IMR-90 (cell line): ENCODE measurements around the gene MSMO1. TPM values are rescaled to one million over a fixed set of nuclear protein-coding genes. Genes with fewer than 3 reads are reported as not detected.

Experiments used
- ATAC-seq: fragments of 200-7000 bp; cut with Tn5 transposase; 2 replicates; pipeline ENCODE4 v1.9.1; 2020; ENCODE audit warnings: low read depth, mild to moderate bottlenecking, moderate library complexity
- BruUV-seq: library from RNA; stranded (reverse); fragments of 400-500 nt; replicated peaks from 2 replicates; lab custom pipeline; 2021; lab: Mats Ljungman, UMichigan
- CTCF ChIA-PET: fragments of 300-600 bp; formaldehyde crosslinking; extraction: SDS; loops from one replicate; lab custom pipeline; 2021; ENCODE audit warnings: antibody characterized with exemption; lab: Yijun Ruan, JAX
- POLR2A ChIA-PET: fragments of 300-600 bp; sonication (Branson Sonifier 250); formaldehyde crosslinking; loops from one replicate; lab custom pipeline; 2022; ENCODE audit warnings: antibody characterized with exemption; ENCODE audit not compliant: unreplicated experiment; lab: Charles Lee
- DNase-seq: peaks from one replicate; pipeline ENCODE4 v3.0.0; 2013
- H2AFZ ChIP-seq: replicated peaks from 2 replicates; pipeline ENCODE3; 2013; ENCODE audit warnings: low read length, mild to moderate bottlenecking; ENCODE audit not compliant: poor library complexity
- H2AK5ac ChIP-seq: 2 replicates; pipeline ENCODE4 v1.6.1; 2013; ENCODE audit warnings: low read depth, low read length, inconsistent platforms
- H2AK9ac ChIP-seq: replicated peaks from 2 replicates; pipeline ENCODE3; 2013; ENCODE audit warnings: mild to moderate bottlenecking, low read depth, low read length, moderate library complexity; ENCODE audit not compliant: poor library complexity
- H2BK120ac ChIP-seq: 2 replicates; pipeline ENCODE4 v1.6.1; 2013; ENCODE audit warnings: low read depth, low read length, inconsistent platforms
- H2BK15ac ChIP-seq: 3 replicates; pipeline ENCODE4 v1.6.1; 2013; ENCODE audit warnings: low read depth, low read length, inconsistent platforms
- H2BK20ac ChIP-seq: 2 replicates; pipeline ENCODE4 v1.6.1; 2013; ENCODE audit warnings: low read depth, mild to moderate bottlenecking, inconsistent platforms, low read length, moderate library complexity
- H2BK5ac ChIP-seq: 2 replicates; pipeline ENCODE4 v1.6.1; 2013; ENCODE audit warnings: mild to moderate bottlenecking, low read depth, low read length, inconsistent platforms; ENCODE audit not compliant: poor library complexity, severe bottlenecking
- H3K14ac ChIP-seq: replicated peaks from 2 replicates; pipeline ENCODE4 v1.6.1; 2013; ENCODE audit warnings: low read depth, low read length, inconsistent platforms
- H3K18ac ChIP-seq: 2 replicates; pipeline ENCODE4 v1.6.1; 2013; ENCODE audit warnings: low read depth, low read length, control low read depth
- H3K23ac ChIP-seq: 2 replicates; pipeline ENCODE4 v1.6.1; 2013; ENCODE audit warnings: low read depth, low read length, inconsistent platforms
- H3K27ac ChIP-seq: 2 replicates; pipeline ENCODE4 v1.5.1; 2013; ENCODE audit warnings: mild to moderate bottlenecking, control low read depth, low read length; ENCODE audit not compliant: insufficient read depth
- H3K27me3 ChIP-seq: 2 replicates; pipeline ENCODE4 v1.6.1; 2013; ENCODE audit warnings: low read length; ENCODE audit not compliant: control insufficient read depth, insufficient read depth
- H3K36me3 ChIP-seq: 2 replicates; pipeline ENCODE4 v1.6.1; 2013; ENCODE audit warnings: low read length, mixed read lengths; ENCODE audit not compliant: control insufficient read depth, insufficient read depth
- H3K4ac ChIP-seq: 2 replicates; pipeline ENCODE4 v1.6.1; 2013; ENCODE audit warnings: low read depth, low read length, inconsistent platforms
- H3K4me1 ChIP-seq: 2 replicates; pipeline ENCODE4 v1.6.1; 2013; ENCODE audit warnings: low read length, mixed read lengths; ENCODE audit not compliant: control insufficient read depth, insufficient read depth
- H3K4me2 ChIP-seq: 2 replicates; pipeline ENCODE4 v1.6.1; 2013; ENCODE audit warnings: low read depth, mild to moderate bottlenecking, control low read depth, low read length, moderate library complexity
- H3K4me3 ChIP-seq: 2 replicates; pipeline ENCODE4 v1.5.1; 2013; ENCODE audit warnings: low read depth, mild to moderate bottlenecking, control low read depth, low read length, moderate library complexity; ENCODE audit not compliant: insufficient read depth
- H3K56ac ChIP-seq: 2 replicates; pipeline ENCODE4 v1.6.1; 2013; ENCODE audit warnings: low read length, inconsistent platforms; ENCODE audit not compliant: insufficient read depth; ENCODE audit errors: extremely low read depth
- H3K79me1 ChIP-seq, 2 experiments: 2 replicates each; pipeline ENCODE4 v1.6.1; 2013; ENCODE audit warnings: low read length in 2 of 2, inconsistent platforms in 1 of 2, low read depth in 1 of 2
- H3K9ac ChIP-seq: 2 replicates; pipeline ENCODE4 v1.6.1; 2013; ENCODE audit warnings: low read depth, low read length, control low read depth
- H3K9me1 ChIP-seq: 2 replicates; pipeline ENCODE4 v1.6.1; 2013; ENCODE audit warnings: low read length, inconsistent platforms; ENCODE audit not compliant: insufficient read depth
- H3K9me3 ChIP-seq: 2 replicates; pipeline ENCODE4 v1.6.1; 2013; ENCODE audit warnings: low read length; ENCODE audit not compliant: control insufficient read depth, insufficient read depth
- H4K20me1 ChIP-seq: 2 replicates; pipeline ENCODE4 v1.6.1; 2013; ENCODE audit warnings: low read length, inconsistent platforms; ENCODE audit not compliant: insufficient read depth
- H4K5ac ChIP-seq: 2 replicates; pipeline ENCODE4 v1.6.1; 2013; ENCODE audit warnings: mild to moderate bottlenecking, low read depth, low read length, control low read depth
- H4K8ac ChIP-seq, 2 experiments: 2 replicates each; pipeline ENCODE4 v1.6.1; 2013; ENCODE audit warnings: low read depth in 2 of 2, low read length in 2 of 2, control low read depth in 1 of 2, inconsistent platforms in 1 of 2
- H4K91ac ChIP-seq: 2 replicates; pipeline ENCODE4 v1.6.1; 2013; ENCODE audit warnings: low read depth, low read length, inconsistent platforms; ENCODE audit not compliant: insufficient read depth
- CHD1 ChIP-seq: IDR thresholded peaks from 2 replicates; pipeline ENCODE4 v1.6.1; 2012; ENCODE audit warnings: low read depth, low read length, improper control_type of control experiment
- FOS ChIP-seq: fragments of 150-350 bp; IDR thresholded peaks from 2 replicates; pipeline ENCODE4 v1.6.1; 2016; ENCODE audit warnings: low read depth, low read length
- MXI1 ChIP-seq: IDR thresholded peaks from 2 replicates; pipeline ENCODE4 v1.6.1; 2012; ENCODE audit warnings: low read depth, mild to moderate bottlenecking, low read length, moderate library complexity, borderline replicate concordance
- NFE2L2 ChIP-seq: fragments of 150-350 bp; IDR thresholded peaks from 2 replicates; pipeline ENCODE4 v1.6.1; 2016; ENCODE audit warnings: low read depth, mild to moderate bottlenecking, low read length
- POLR2A ChIP-seq: IDR thresholded peaks from 2 replicates; pipeline ENCODE4 v1.6.1; 2012; ENCODE audit warnings: mild to moderate bottlenecking, low read depth, low read length
- RAD21 ChIP-seq: IDR thresholded peaks from 2 replicates; pipeline ENCODE4 v1.6.1; 2012; ENCODE audit warnings: low read length, improper control_type of control experiment
- RCOR1 ChIP-seq: IDR thresholded peaks from 2 replicates; pipeline ENCODE4 v1.6.1; 2012; ENCODE audit warnings: mild to moderate bottlenecking, low read length, improper control_type of control experiment; ENCODE audit not compliant: insufficient replicate concordance
- RFX5 ChIP-seq: IDR thresholded peaks from 2 replicates; pipeline ENCODE4 v1.8.0; 2012; ENCODE audit warnings: low read depth, mild to moderate bottlenecking, low read length, moderate library complexity
- WGBS, 2 experiments: methylation state at CpG; one replicate each; pipeline versions ENCODE4 v1.1.5 to v1.1.7; 2013; ENCODE audit warnings: missing lambda C conversion rate in 2 of 2; ENCODE audit not compliant: insufficient read length in 1 of 2; ENCODE audit errors: extremely low coverage in 2 of 2; 5-methylcytosine and 5-hydroxymethylcytosine counted together
- dilution Hi-C: fragments of 300-500 bp; cut with HindIII; formaldehyde crosslinking; loops from one replicate; pipeline ENCODE4 v1.14.3; 2018; ENCODE audit warnings: low sequenced_read_pairs; ENCODE audit not compliant: unreplicated experiment
- in situ Hi-C: fragments of 300-500 bp; cut with MboI; formaldehyde crosslinking; loops from 3 replicates; pipeline ENCODE4 v1.14.3; 2019; ENCODE audit warnings: low sequenced_read_pairs, inconsistent platforms, mixed read lengths
- intact Hi-C: fragments of 100-400 bp; cut with micrococcal nuclease; formaldehyde crosslinking; loops from 2 replicates; pipeline ENCODE4 v1.10.0; 2022
- polyA plus RNA-seq, 3 experiments: library from polyadenylated mRNA; depleted of rRNA; stranded (reverse); fragments of >200 nt; gene quantifications; 2 replicates each; pipeline ENCODE4 v1.2.3, GENCODE V29; 2012; ENCODE audit warnings: low replicate concordance in 1 of 3
- total RNA-seq: library from RNA; depleted of rRNA; stranded (reverse); fragments of >200 nt; gene quantifications from 2 replicates; pipeline ENCODE4 v1.2.3, GENCODE V29; 2012
- TF ChIP-seq, protein P1 (sequence below): fragments of 150-350 bp; IDR thresholded peaks from 2 replicates; pipeline ENCODE4 v1.6.1; 2017; ENCODE audit warnings: mild to moderate bottlenecking, antibody characterized with exemption, low read length, low read depth
- TF ChIP-seq, protein P2 (sequence below): fragments of 150-350 bp; IDR thresholded peaks from 2 replicates; pipeline ENCODE4 v1.6.1; 2016; ENCODE audit warnings: low read depth, mild to moderate bottlenecking, low read length, moderate library complexity, borderline replicate concordance
- TF ChIP-seq, protein P3 (sequence below): conservative IDR thresholded peaks from 2 replicates; pipeline ENCODE4 v1.5.1; 2012; ENCODE audit warnings: mild to moderate bottlenecking, low read depth, low read length, improper control_type of control experiment

The MSMO1 gene
- total and polyA plus RNA-seq, 2 of the 4 experiments (the other 2 are of a cell fraction) = 40.1 to 42.1 TPM

DNA sequence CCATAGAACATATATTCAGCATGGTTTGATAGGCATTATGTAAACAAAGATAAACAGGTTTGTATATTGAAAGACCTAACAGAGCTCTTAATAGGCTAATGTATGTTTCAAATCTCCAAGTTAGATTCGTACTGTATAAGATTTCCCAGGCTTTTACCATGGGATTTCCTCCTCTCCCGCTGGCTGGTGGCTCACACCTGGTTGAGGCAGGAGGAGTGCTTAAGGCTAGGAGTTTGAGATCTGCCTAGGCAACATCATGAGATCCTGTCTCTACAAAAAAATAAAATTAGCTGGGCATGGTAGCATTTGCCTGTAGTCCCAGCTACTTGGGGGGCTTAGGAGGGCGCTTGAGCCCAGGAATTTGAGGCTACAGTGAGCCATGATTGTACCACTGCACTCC lies 56.7 kb downstream of the MSMO1 start:
- WGBS, 2 experiments = no CpG with 5 or more reads among the region's 3 CpGs
- H3K14ac ChIP-seq = no peak overlapping the region
- H3K9me1 ChIP-seq = no peaks in the 10 kb centered on the region
- intact Hi-C loops (no loop called here), dilution Hi-C loops (no loop called here), in situ Hi-C loops (no loop called here)
- H3K4me1 ChIP-seq = no peaks in the 10 kb centered on the region
- no peak overlapping the region for H3K56ac ChIP-seq
- H3K9ac ChIP-seq = no peak overlapping the region
- H3K4ac ChIP-seq = no peak overlapping the region
- no peak overlapping the region for H2BK20ac ChIP-seq
- no peak overlapping the region for H2BK15ac ChIP-seq
- H2BK120ac ChIP-seq = no peak overlapping the region
- no peak overlapping the region for H4K91ac ChIP-seq
- no peak overlapping the region for H3K4me3 ChIP-seq
- H4K20me1 ChIP-seq = no peaks in the 10 kb centered on the region
- H3K9me3 ChIP-seq = no peaks in the 10 kb centered on the region
- POLR2A ChIA-PET = no interaction called here
- H3K36me3 ChIP-seq = no peaks in the 10 kb centered on the region
- TF ChIP-seq FOS (no peak), RCOR1 (no peak), NFE2L2 (no peak), RAD21 (no peak), RFX5 (no peak), POLR2A (no peak), MXI1 (no peak), CHD1 (no peak)
- TF ChIP-seq, protein P1, sequence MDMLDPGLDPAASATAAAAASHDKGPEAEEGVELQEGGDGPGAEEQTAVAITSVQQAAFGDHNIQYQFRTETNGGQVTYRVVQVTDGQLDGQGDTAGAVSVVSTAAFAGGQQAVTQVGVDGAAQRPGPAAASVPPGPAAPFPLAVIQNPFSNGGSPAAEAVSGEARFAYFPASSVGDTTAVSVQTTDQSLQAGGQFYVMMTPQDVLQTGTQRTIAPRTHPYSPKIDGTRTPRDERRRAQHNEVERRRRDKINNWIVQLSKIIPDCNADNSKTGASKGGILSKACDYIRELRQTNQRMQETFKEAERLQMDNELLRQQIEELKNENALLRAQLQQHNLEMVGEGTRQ = no peak
- TF ChIP-seq, protein P2, sequence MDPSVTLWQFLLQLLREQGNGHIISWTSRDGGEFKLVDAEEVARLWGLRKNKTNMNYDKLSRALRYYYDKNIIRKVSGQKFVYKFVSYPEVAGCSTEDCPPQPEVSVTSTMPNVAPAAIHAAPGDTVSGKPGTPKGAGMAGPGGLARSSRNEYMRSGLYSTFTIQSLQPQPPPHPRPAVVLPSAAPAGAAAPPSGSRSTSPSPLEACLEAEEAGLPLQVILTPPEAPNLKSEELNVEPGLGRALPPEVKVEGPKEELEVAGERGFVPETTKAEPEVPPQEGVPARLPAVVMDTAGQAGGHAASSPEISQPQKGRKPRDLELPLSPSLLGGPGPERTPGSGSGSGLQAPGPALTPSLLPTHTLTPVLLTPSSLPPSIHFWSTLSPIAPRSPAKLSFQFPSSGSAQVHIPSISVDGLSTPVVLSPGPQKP = no peak
- TF ChIP-seq, protein P3, sequence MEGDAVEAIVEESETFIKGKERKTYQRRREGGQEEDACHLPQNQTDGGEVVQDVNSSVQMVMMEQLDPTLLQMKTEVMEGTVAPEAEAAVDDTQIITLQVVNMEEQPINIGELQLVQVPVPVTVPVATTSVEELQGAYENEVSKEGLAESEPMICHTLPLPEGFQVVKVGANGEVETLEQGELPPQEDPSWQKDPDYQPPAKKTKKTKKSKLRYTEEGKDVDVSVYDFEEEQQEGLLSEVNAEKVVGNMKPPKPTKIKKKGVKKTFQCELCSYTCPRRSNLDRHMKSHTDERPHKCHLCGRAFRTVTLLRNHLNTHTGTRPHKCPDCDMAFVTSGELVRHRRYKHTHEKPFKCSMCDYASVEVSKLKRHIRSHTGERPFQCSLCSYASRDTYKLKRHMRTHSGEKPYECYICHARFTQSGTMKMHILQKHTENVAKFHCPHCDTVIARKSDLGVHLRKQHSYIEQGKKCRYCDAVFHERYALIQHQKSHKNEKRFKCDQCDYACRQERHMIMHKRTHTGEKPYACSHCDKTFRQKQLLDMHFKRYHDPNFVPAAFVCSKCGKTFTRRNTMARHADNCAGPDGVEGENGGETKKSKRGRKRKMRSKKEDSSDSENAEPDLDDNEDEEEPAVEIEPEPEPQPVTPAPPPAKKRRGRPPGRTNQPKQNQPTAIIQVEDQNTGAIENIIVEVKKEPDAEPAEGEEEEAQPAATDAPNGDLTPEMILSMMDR = no peak
- BruUV-seq = no TSS peak
- DNase-seq (no peak), ATAC-seq (no peak)
- H2AK9ac ChIP-seq = no peak overlapping the region
- no peak overlapping the region for H3K18ac ChIP-seq
- no peak overlapping the region for H3K23ac ChIP-seq
- no peak overlapping the region for H2AK5ac ChIP-seq
- H3K79me1 ChIP-seq = no peaks in the 10 kb centered on the region
- peaks cover 2% of the 10 kb centered on the region; the same call in 1 of the 2 replicates for H3K27me3 ChIP-seq
- no peak overlapping the region for H2AFZ ChIP-seq
- CTCF ChIA-PET = interaction anchor here (0.5 to 1.3 kb wide), 2 partner anchors 18 to 281 kb away, joined by 3 read pairs; no protein-coding TSS in a partner anchor
- H4K8ac ChIP-seq = no peak overlapping the region
- H3K4me2 ChIP-seq = no peak overlapping the region
- no peak overlapping the region for H3K27ac ChIP-seq
- H2BK5ac ChIP-seq = no peak overlapping the region
- no peak overlapping the region for H4K5ac ChIP-seq
